Transverse colon (tissue), 4 donors: ENCODE measurements around the gene NCAPG. TPM values are rescaled to one million over a fixed set of nuclear protein-coding genes. Genes with fewer than 3 reads are reported as not detected.
A peak's percentile ranks its signal among the peaks of the same experiment; 100 is the strongest.

Experiments
- DNase-seq: peaks from one replicate; pipeline ENCODE4 v3.0.0-alpha.2; 2019
- H3K27ac ChIP-seq, 4 donors: fragments of 200-600 bp; sonication (generic); 2 replicates each; pipeline ENCODE4 v1.5.1; 2016 to 2018; ENCODE audit warnings: inconsistent platforms in 4 of 4
- H3K27me3 ChIP-seq: fragments of 200-600 bp; sonication (generic); 2 replicates; pipeline ENCODE4 v1.5.1; 2017; ENCODE audit warnings: inconsistent platforms
- H3K36me3 ChIP-seq, 4 donors: fragments of 200-600 bp; sonication (generic); 2 replicates each; pipeline ENCODE4 v1.5.1; 2017 to 2019; ENCODE audit warnings: inconsistent platforms in 4 of 4
- H3K4me1 ChIP-seq, 4 donors: fragments of 200-600 bp; sonication (generic); 2 replicates each; pipeline ENCODE4 v1.5.1; 2017 to 2020; ENCODE audit warnings: inconsistent platforms in 4 of 4
- H3K4me3 ChIP-seq, 4 donors: fragments of 200-600 bp; sonication (generic); 1 replicate in 1 of 4; 2 replicates in 3 of 4; pipeline versions ENCODE4 v1.5.1 to v1.6.1; 2017 to 2019; ENCODE audit warnings: inconsistent platforms in 4 of 4
- H3K9me3 ChIP-seq, 2 donors: fragments of 200-600 bp; sonication (generic); 2 replicates each; pipeline ENCODE4 v1.5.1; 2017 to 2019; ENCODE audit warnings: inconsistent platforms in 2 of 2
- CTCF ChIP-seq, 5 experiments: fragments of 200-600 bp in 3 of 5; fragments of 450-650 bp in 2 of 5; sonication (generic) in 3 of 5; IDR thresholded peaks; 1 replicate in 2 of 5; 2 replicates in 3 of 5; pipeline ENCODE4 v1.5.1; 2016 to 2017; ENCODE audit warnings: antibody characterized with exemption in 5 of 5, inconsistent platforms in 3 of 5, mild to moderate bottlenecking in 2 of 5, moderate library complexity in 1 of 5
- EP300 ChIP-seq: sonication (generic); formaldehyde crosslinking; IDR thresholded peaks from one replicate; pipeline ENCODE4 v1.6.1; 2017; ENCODE audit warnings: antibody characterized with exemption, low read depth
- POLR2A ChIP-seq: fragments of 450-650 bp; IDR thresholded peaks from one replicate; pipeline ENCODE4 v1.6.1; 2016; ENCODE audit warnings: antibody characterized with exemption, mild to moderate bottlenecking, moderate library complexity
- POLR2AphosphoS5 ChIP-seq, 3 donors: sonication (generic); formaldehyde crosslinking; IDR thresholded peaks; one replicate each; pipeline ENCODE4 v1.6.1; 2016; ENCODE audit warnings: antibody characterized with exemption in 3 of 3
- WGBS, 2 donors: methylation state at CpG; one replicate each; pipeline ENCODE4 v1.1.5; 2018; ENCODE audit warnings: low coverage in 1 of 2; 5-methylcytosine and 5-hydroxymethylcytosine counted together
- in situ Hi-C, 4 donors: fragments of 200-750 bp; cut with MboI; loops; one replicate each; pipeline versions ENCODE4 v1.15.0 to v1.15.1; 2017; ENCODE audit warnings: low sequenced_read_pairs in 3 of 4, low pct_ligation_motif_present in 1 of 4, low pct_unique_long_range_greater_than_20kb in 1 of 4
- intact Hi-C: fragments of 100-400 bp; cut with DNase I; formaldehyde crosslinking; loops from one replicate; pipeline ENCODE4 v1.15.1; 2023; ENCODE audit warnings: low total_unique reads
- total RNA-seq, 4 donors: library from RNA; depleted of rRNA; stranded (reverse); fragments of >200 nt; gene quantifications; one replicate each; pipeline ENCODE4 v1.1.0, GENCODE V29; 2016

NCAPG gene
- total RNA-seq, 4 donors from 2014 or later: 0.48 to 3.2 (median 0.96) TPM; not detected in 1

GRCh38 chr4:17797808-17798207, 13.0 kb upstream of the NCAPG start:
- Histone ChIP-seq H3K27me3 (no peaks in the 10 kb centered on the region), H3K4me1 (peaks cover 0 to 7% (median 0%) of the 10 kb centered on the region in 4 donors), H3K27ac (no peak overlapping the region), H3K36me3 (peaks cover 0 to 9% (median 4%) of the 10 kb centered on the region in 4 donors), H3K4me3 (no peak overlapping the region), H3K9me3 (no peaks in the 10 kb centered on the region)
- no peak for DNase-seq
- 77 to 96% methylated on average over 1 of the region's 1 CpG for WGBS, 2 donors
- in situ Hi-C loops: loop anchor here in 1 of 4 donors (25.0 kb wide), 1 partner anchor 236 kb away; no protein-coding TSS in a partner anchor
- no peak for TF ChIP-seq EP300
- TF ChIP-seq CTCF (IDR thresholded peaks at IDR 0.05): no peak
- TF ChIP-seq POLR2A: no peak
- no peak for TF ChIP-seq POLR2AphosphoS5 (IDR thresholded peaks at IDR 0.05)
- intact Hi-C loops: no loop called here

GRCh38 chr4:17805580-17806155, 5.1 kb upstream of the NCAPG start:
- DNase-seq: no peak
- in situ Hi-C loops: loop anchor here (5.0 to 25.0 kb wide), 6 partner anchors 217 to 782 kb away; partner anchors contain the start of genes LAP3 (in 1 of the 4) and LCORL (in 1 of the 4)
- 70 to 78% methylated on average over 1 to 3 of the region's 3 CpGs for WGBS, 2 donors

GRCh38 chr4:17807446-17807845, 3.3 kb upstream of the NCAPG start:
- 41 to 62% methylated on average over 3 to 6 of the region's 6 CpGs for WGBS, 2 donors
- DNase-seq: no peak
- H3K36me3 ChIP-seq: peaks cover 0 to 20% (median 8%) of the 10 kb centered on the region in 4 donors
- H3K27me3 ChIP-seq: no peaks in the 10 kb centered on the region
- intact Hi-C loops (no loop called here), in situ Hi-C loops (loop anchor here (5.0 to 25.0 kb wide), 6 partner anchors 215 to 780 kb away; partner anchors contain the start of genes LAP3 (in 1 of the 4) and LCORL (in 1 of the 4))
- H3K27ac ChIP-seq: peak overlapping the region in 1 of 4 donors; percentile 11
- TF ChIP-seq POLR2AphosphoS5 (IDR thresholded peaks at IDR 0.05) (no peak), POLR2A (no peak), EP300 (no peak), CTCF (IDR thresholded peaks at IDR 0.05) (no peak)
- H3K4me3 ChIP-seq: peak overlapping the region in 1 of 4 donors; percentile 28
- peaks cover 16 to 54% (median 41%) of the 10 kb centered on the region in 4 donors for H3K4me1 ChIP-seq
- no peaks in the 10 kb centered on the region for H3K9me3 ChIP-seq

More at GRCh38 chr4:17805580-17806155, 5.1 kb upstream of the NCAPG start:
- intact Hi-C loops: no loop called here
- Histone ChIP-seq H3K4me1 (peaks cover 11 to 42% (median 35%) of the 10 kb centered on the region in 4 donors), H3K9me3 (no peaks in the 10 kb centered on the region), H3K27ac (no peak overlapping the region), H3K27me3 (no peaks in the 10 kb centered on the region), H3K36me3 (peaks cover 0 to 25% (median 8%) of the 10 kb centered on the region in 4 donors), H3K4me3 (no peak overlapping the region)
- TF ChIP-seq POLR2A (no peak), POLR2AphosphoS5 (IDR thresholded peaks at IDR 0.05) (no peak), CTCF (IDR thresholded peaks at IDR 0.05) (no peak), EP300 (no peak)

- H3K27ac ChIP-seq: peak overlapping the region; percentile 96 to 99 (median 98)
- WGBS, 2 donors: 0% methylated on average over 6 to 7 of the region's 7 CpGs
- H3K4me3 ChIP-seq: peak overlapping the region; percentile 70 to 89 (median 74)
- TF ChIP-seq CTCF (IDR thresholded peaks at IDR 0.05) (no peak), POLR2A (no peak), EP300 (no peak), POLR2AphosphoS5 (IDR thresholded peaks at IDR 0.05) (no peak)
- peaks cover 16 to 54% (median 41%) of the 10 kb centered on the region in 4 donors for H3K4me1 ChIP-seq
- in situ Hi-C loops (loop anchor here (5.0 to 25.0 kb wide), 6 partner anchors 213 to 778 kb away; partner anchors contain the start of genes LAP3 (in 1 of the 4) and LCORL (in 1 of the 4)), intact Hi-C loops (loop anchor here (10.0 kb wide), 1 partner anchor 785 kb away; no protein-coding TSS in a partner anchor)
- peaks cover 0 to 3% (median 0%) of the 10 kb centered on the region in 4 donors for H3K36me3 ChIP-seq
- DNase-seq: no peak
- no peaks in the 10 kb centered on the region for H3K27me3 ChIP-seq
- H3K9me3 ChIP-seq: no peaks in the 10 kb centered on the region
These were observed 1.1 kb upstream of the NCAPG start for GRCh38 chr4:17809667-17810066.
